Thoracic aorta (tissue), 2 donors: ENCODE results near the gene PIN4. TPM values are rescaled to one million over a fixed set of nuclear protein-coding genes. Genes with fewer than 3 reads are reported as not detected.

Source experiments
- ATAC-seq: fragments of 150-250 bp; one replicate; pipeline ENCODE4 v1.8.0; 2017; ENCODE audit warnings: low read depth; ENCODE audit not compliant: insufficient number of reproducible peaks, low FRiP score
- DNase-seq: peaks from one replicate; pipeline ENCODE4 v3.0.0-alpha.2; 2020; ENCODE audit warnings: low spot score
- H3K27ac ChIP-seq, 2 donors: fragments of 200-600 bp; sonication (generic); 1 replicate in 1 of 2; 2 replicates in 1 of 2; pipeline ENCODE4 v1.5.1; 2016; ENCODE audit warnings: mild to moderate bottlenecking in 2 of 2, moderate library complexity in 2 of 2
- H3K27me3 ChIP-seq: fragments of 200-600 bp; sonication (generic); replicated peaks from 2 replicates; pipeline ENCODE4 v1.6.0; 2016; ENCODE audit warnings: mild to moderate bottlenecking; ENCODE audit not compliant: insufficient read depth
- H3K36me3 ChIP-seq: fragments of 200-600 bp; sonication (generic); one replicate; pipeline ENCODE4 v1.5.1; 2016
- H3K4me1 ChIP-seq, 2 donors: fragments of 200-600 bp; sonication (generic); 1 replicate in 1 of 2; 2 replicates in 1 of 2; pipeline versions ENCODE4 v1.5.1 to v1.6.0; 2016; ENCODE audit warnings: low read depth in 2 of 2, mild to moderate bottlenecking in 1 of 2; ENCODE audit not compliant: control insufficient read depth in 1 of 2
- H3K4me3 ChIP-seq: fragments of 200-600 bp; sonication (generic); 2 replicates; pipeline ENCODE4 v1.5.1; 2016; ENCODE audit warnings: mild to moderate bottlenecking
- H3K9me3 ChIP-seq: fragments of 200-600 bp; sonication (generic); 2 replicates; pipeline ENCODE4 v1.5.1; 2016
- CTCF ChIP-seq: fragments of 200-600 bp; sonication (generic); IDR thresholded peaks from one replicate; pipeline ENCODE4 v1.5.1; 2019; ENCODE audit warnings: antibody characterized with exemption
- total RNA-seq, 2 donors: library from RNA; depleted of rRNA; stranded (reverse); fragments of >200 nt; gene quantifications; one replicate each; pipeline versions ENCODE4 v1.1.0 to v1.2.3, GENCODE V29; 2016

Gene PIN4
- total RNA-seq = 1 to 10 TPM; 3.9 to 5.6 TPM

- Histone ChIP-seq H3K4me3 (peak within 1 kb of the TSS; percentile 75), H3K27ac (peak within 1 kb of the TSS; percentile 58 to 71), H3K4me1 (peaks cover 4 to 14% of the 10 kb centered on the region in 2 donors), H3K9me3 (no peaks in the 10 kb centered on the region), H3K27me3 (no peaks in the 10 kb centered on the region), H3K36me3 (no peaks in the 10 kb centered on the region)
- TF ChIP-seq CTCF = no peak
- DNase-seq = peak; percentile 71
- ATAC-seq = peak; percentile 97
Observed at GRCh38 chrX:72181178-72182125, at the start of gene PIN4. Gene PIN4 (plus strand): TSS chrX:72181757. CDS start chrX:72181786, 29 bp downstream.

- no peak for TF ChIP-seq CTCF
- H3K4me3 ChIP-seq = peak overlapping the region; percentile 78
- H3K27ac ChIP-seq = peak overlapping the region in 1 of 2 donors; percentile 37
- H3K36me3 ChIP-seq = no peaks in the 10 kb centered on the region
- no peaks in the 10 kb centered on the region for H3K4me1 ChIP-seq
- ATAC-seq = no peak
- no peaks in the 10 kb centered on the region for H3K27me3 ChIP-seq
- no peaks in the 10 kb centered on the region for H3K9me3 ChIP-seq
- no peak for DNase-seq
Observed at GRCh38 chrX:72132456-72132855, 49.1 kb upstream of the PIN4 start.

- H3K9me3 ChIP-seq = no peaks in the 10 kb centered on the region
- no peak overlapping the region for H3K4me3 ChIP-seq
- H3K27ac ChIP-seq = no peak overlapping the region
- ATAC-seq = no peak
- no peaks in the 10 kb centered on the region for H3K4me1 ChIP-seq
- DNase-seq = no peak
- no peaks in the 10 kb centered on the region for H3K36me3 ChIP-seq
- TF ChIP-seq CTCF = no peak
- no peaks in the 10 kb centered on the region for H3K27me3 ChIP-seq
Observed at GRCh38 chrX:72133851-72134546, 47.6 kb upstream of the PIN4 start.

GRCh38 chrX:72137846-72138495 is 43.6 kb upstream of the PIN4 start:
- Histone ChIP-seq H3K4me3 (no peak overlapping the region), H3K27me3 (no peaks in the 10 kb centered on the region), H3K27ac (no peak overlapping the region), H3K9me3 (no peaks in the 10 kb centered on the region), H3K4me1 (no peaks in the 10 kb centered on the region), H3K36me3 (no peaks in the 10 kb centered on the region)
- no peak for TF ChIP-seq CTCF
- ATAC-seq (no peak), DNase-seq (no peak)

GRCh38 chrX:72139538-72139937 is 42.0 kb upstream of the PIN4 start:
- no peak for ATAC-seq
- H3K4me1 ChIP-seq = no peaks in the 10 kb centered on the region
- no peaks in the 10 kb centered on the region for H3K36me3 ChIP-seq
- H3K4me3 ChIP-seq = no peak overlapping the region
- H3K27ac ChIP-seq = no peak overlapping the region
- DNase-seq = no peak
- no peaks in the 10 kb centered on the region for H3K9me3 ChIP-seq
- H3K27me3 ChIP-seq = no peaks in the 10 kb centered on the region
- no peak for TF ChIP-seq CTCF
